ENCODE measurements around the gene VSIG8.

GRCh38 chr1:159889202-159889601, 26.7 kb upstream of the VSIG8 start:
- TF ChIP-seq EZH2 (optimal IDR thresholded peaks at IDR 0.05; ENCODE audit: low read depth, low read length): no peak
- TF ChIP-seq, protein P1, sequence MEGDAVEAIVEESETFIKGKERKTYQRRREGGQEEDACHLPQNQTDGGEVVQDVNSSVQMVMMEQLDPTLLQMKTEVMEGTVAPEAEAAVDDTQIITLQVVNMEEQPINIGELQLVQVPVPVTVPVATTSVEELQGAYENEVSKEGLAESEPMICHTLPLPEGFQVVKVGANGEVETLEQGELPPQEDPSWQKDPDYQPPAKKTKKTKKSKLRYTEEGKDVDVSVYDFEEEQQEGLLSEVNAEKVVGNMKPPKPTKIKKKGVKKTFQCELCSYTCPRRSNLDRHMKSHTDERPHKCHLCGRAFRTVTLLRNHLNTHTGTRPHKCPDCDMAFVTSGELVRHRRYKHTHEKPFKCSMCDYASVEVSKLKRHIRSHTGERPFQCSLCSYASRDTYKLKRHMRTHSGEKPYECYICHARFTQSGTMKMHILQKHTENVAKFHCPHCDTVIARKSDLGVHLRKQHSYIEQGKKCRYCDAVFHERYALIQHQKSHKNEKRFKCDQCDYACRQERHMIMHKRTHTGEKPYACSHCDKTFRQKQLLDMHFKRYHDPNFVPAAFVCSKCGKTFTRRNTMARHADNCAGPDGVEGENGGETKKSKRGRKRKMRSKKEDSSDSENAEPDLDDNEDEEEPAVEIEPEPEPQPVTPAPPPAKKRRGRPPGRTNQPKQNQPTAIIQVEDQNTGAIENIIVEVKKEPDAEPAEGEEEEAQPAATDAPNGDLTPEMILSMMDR (IDR thresholded peaks at IDR 0.05; ENCODE audit: low read length): no peak
- TF ChIP-seq EZH2phosphoT487 (IDR thresholded peaks at IDR 0.05; ENCODE audit: low read length): no peak

Data from MM.1S (cell line).